ENCODE measurements around the gene MX1. TPM values are rescaled to one million over a fixed set of nuclear protein-coding genes. Genes with fewer than 3 reads are reported as not detected.

The MX1 gene
- total and polyA plus RNA-seq, 4 donors, result 15.1 to 21.3 (median 18.0) TPM

DNA sequence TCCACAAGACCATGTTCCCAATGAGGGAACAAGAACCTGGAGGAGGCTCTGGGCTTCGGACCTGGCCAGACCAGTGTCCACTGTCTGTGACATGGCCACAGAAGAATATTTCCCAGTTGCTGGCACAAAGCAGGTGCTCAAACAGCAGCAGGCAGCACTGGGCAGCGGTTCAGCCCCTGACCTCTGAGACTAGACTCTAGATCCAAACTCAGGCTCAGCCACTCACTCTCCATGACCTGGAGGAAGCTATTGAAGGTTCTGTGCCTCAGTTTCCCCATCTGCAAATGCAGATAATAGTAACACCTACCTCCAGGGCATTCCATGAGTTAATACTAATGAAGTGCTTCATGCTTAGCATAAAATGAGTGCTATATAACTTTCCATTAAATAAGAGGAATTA is 73.9 kb downstream of the MX1 start:
- 32% methylated on average over 2 of the region's 2 CpGs for WGBS
- Histone ChIP-seq H3K9ac (ENCODE audit: low read depth in 1 of 2, low read length in 2 of 2) (no peak overlapping the region), H3K9me3 (ENCODE audit: control insufficient read depth in 4 of 4, low read length in 3 of 4) (no peaks in the 10 kb centered on the region), H3K36me3 (ENCODE audit: control insufficient read depth in 4 of 4, insufficient read depth in 3 of 4, low read depth in 1 of 4, low read length in 3 of 4) (peaks cover 0 to 3% (median 0%) of the 10 kb centered on the region in 4 donors), H3K27me3 (ENCODE audit: control insufficient read depth in 4 of 4, insufficient read depth in 4 of 4, low read length in 3 of 4) (no peaks in the 10 kb centered on the region), H3K4me3 (ENCODE audit: low read depth in 1 of 3, low read length in 3 of 3) (no peak overlapping the region), H3K4me1 (ENCODE audit: control insufficient read depth in 4 of 4, insufficient read depth in 4 of 4, low read length in 3 of 4) (peaks cover 13 to 37% (median 22%) of the 10 kb centered on the region in 4 donors), H3K27ac (ENCODE audit: low read depth in 1 of 2, low read length in 2 of 2) (peak overlapping the region; percentile 79 to 80)
- DNase-seq (ENCODE audit: low spot score), result no peak
- TF ChIP-seq SP1 (IDR thresholded peaks at IDR 0.05) (peak; percentile 16), RAD21 (IDR thresholded peaks at IDR 0.05) (peak in 1 of 2 donors; percentile 17), HNF4A (conservative IDR thresholded peaks at IDR 0.05) (peak; percentile 55 to 66), RXRA (IDR thresholded peaks at IDR 0.05) (peak; percentile 31 to 39)
- TF ChIP-seq, protein P1, sequence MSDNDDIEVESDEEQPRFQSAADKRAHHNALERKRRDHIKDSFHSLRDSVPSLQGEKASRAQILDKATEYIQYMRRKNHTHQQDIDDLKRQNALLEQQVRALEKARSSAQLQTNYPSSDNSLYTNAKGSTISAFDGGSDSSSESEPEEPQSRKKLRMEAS (IDR thresholded peaks at IDR 0.05), result no peak

DNA sequence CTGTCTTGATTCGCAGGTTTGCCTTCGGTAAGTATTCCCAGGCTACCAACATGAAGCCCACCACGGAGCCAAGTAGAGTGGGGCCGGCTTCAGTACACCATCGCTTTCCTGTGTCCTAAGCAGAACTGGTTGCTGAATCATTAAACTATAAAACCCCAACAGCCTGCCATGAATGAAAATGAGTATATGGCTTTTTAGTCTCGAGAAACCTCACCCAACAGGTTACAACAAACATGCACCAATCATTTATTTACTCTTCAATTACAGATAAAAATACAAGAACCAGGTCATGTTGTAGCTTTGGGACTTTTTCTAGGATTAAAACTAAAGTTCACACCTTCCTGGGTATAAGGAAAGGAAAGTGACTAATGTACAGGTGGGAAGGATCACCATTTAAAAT is 74.3 kb downstream of the MX1 start:
- DNase-seq (ENCODE audit: low spot score), result no peak
- WGBS, result 70% methylated on average over 6 of the region's 6 CpGs
- peaks cover 0 to 3% (median 0%) of the 10 kb centered on the region in 4 donors for H3K36me3 ChIP-seq (ENCODE audit: control insufficient read depth in 4 of 4, insufficient read depth in 3 of 4, low read depth in 1 of 4, low read length in 3 of 4)
- no peaks in the 10 kb centered on the region for H3K9me3 ChIP-seq (ENCODE audit: control insufficient read depth in 4 of 4, low read length in 3 of 4)
- H3K4me1 ChIP-seq (ENCODE audit: control insufficient read depth in 4 of 4, insufficient read depth in 4 of 4, low read length in 3 of 4), result peaks cover 14 to 37% (median 23%) of the 10 kb centered on the region in 4 donors
- H3K4me3 ChIP-seq (ENCODE audit: low read depth in 1 of 3, low read length in 3 of 3), result no peak overlapping the region
- peak overlapping the region; percentile 79 to 80 for H3K27ac ChIP-seq (ENCODE audit: low read depth in 1 of 2, low read length in 2 of 2)
- H3K9ac ChIP-seq (ENCODE audit: low read depth in 1 of 2, low read length in 2 of 2), result peak overlapping the region; percentile 34 to 54
- H3K27me3 ChIP-seq (ENCODE audit: control insufficient read depth in 4 of 4, insufficient read depth in 4 of 4, low read length in 3 of 4), result no peaks in the 10 kb centered on the region
- no peak for TF ChIP-seq NR2F2 (IDR thresholded peaks at IDR 0.05)
- TF ChIP-seq GABPA (IDR thresholded peaks at IDR 0.05 in 1 of 2, conservative IDR thresholded peaks at IDR 0.05 in 1 of 2), result no peak
- TF ChIP-seq YY1 (IDR thresholded peaks at IDR 0.05), result no peak

DNA sequence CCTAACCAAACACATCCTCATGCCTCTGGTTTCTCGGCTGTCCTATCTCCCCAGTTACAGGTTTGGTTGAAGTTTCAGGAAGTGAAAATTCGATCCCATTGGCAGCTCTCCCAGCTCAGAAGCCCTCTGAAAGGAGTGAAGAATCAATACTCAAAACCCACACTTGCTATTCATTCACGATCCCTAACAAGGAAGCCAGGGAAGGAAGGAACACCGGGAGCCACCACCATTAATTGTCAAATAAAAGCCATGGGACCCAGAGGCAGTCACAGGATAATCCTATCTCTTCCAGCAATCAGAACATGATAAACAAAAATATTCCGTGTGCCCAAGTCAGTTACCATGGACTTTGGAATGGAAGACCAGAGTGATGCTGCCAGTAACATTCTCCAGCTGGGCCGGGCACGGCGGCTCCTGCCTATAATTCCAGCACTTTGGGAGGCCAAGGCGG is 74.9 kb downstream of the MX1 start:
- DNase-seq (ENCODE audit: low spot score), result no peak
- Histone ChIP-seq H3K36me3 (ENCODE audit: control insufficient read depth in 4 of 4, insufficient read depth in 3 of 4, low read depth in 1 of 4, low read length in 3 of 4) (peaks cover 0 to 3% (median 0%) of the 10 kb centered on the region in 4 donors), H3K9me3 (ENCODE audit: control insufficient read depth in 4 of 4, low read length in 3 of 4) (no peaks in the 10 kb centered on the region), H3K27me3 (ENCODE audit: control insufficient read depth in 4 of 4, insufficient read depth in 4 of 4, low read length in 3 of 4) (no peaks in the 10 kb centered on the region), H3K4me1 (ENCODE audit: control insufficient read depth in 4 of 4, insufficient read depth in 4 of 4, low read length in 3 of 4) (peaks cover 16 to 37% (median 26%) of the 10 kb centered on the region in 4 donors), H3K9ac (ENCODE audit: low read depth in 1 of 2, low read length in 2 of 2) (peak overlapping the region; percentile 34 to 54), H3K4me3 (ENCODE audit: low read depth in 1 of 3, low read length in 3 of 3) (no peak overlapping the region), H3K27ac (ENCODE audit: low read depth in 1 of 2, low read length in 2 of 2) (peak overlapping the region; percentile 79 to 80)
- TF ChIP-seq EGR1 (IDR thresholded peaks at IDR 0.05; ENCODE audit: low read depth in 2 of 2) (peak in 1 of 2 donors; percentile 75), HNF4G (IDR thresholded peaks at IDR 0.05) (peak; percentile 91), RAD21 (IDR thresholded peaks at IDR 0.05) (peak; percentile 35), TAF1 (conservative IDR thresholded peaks at IDR 0.05) (no peak), HNF4A (conservative IDR thresholded peaks at IDR 0.05) (peak; percentile 90 to 92), GABPA (IDR thresholded peaks at IDR 0.05 in 1 of 2, conservative IDR thresholded peaks at IDR 0.05 in 1 of 2) (peak in 1 of 2 donors; percentile 25), YY1 (IDR thresholded peaks at IDR 0.05) (peak; percentile 84), NR2F2 (IDR thresholded peaks at IDR 0.05) (peak; percentile 14), FOXA2 (IDR thresholded peaks at IDR 0.05) (no peak), JUND (IDR thresholded peaks at IDR 0.05) (peak; percentile 18 to 49), FOXA1 (IDR thresholded peaks at IDR 0.05) (no peak), RXRA (IDR thresholded peaks at IDR 0.05) (peak; percentile 73 to 80), SP1 (IDR thresholded peaks at IDR 0.05) (peak; percentile 88)
- TF ChIP-seq, protein P2, sequence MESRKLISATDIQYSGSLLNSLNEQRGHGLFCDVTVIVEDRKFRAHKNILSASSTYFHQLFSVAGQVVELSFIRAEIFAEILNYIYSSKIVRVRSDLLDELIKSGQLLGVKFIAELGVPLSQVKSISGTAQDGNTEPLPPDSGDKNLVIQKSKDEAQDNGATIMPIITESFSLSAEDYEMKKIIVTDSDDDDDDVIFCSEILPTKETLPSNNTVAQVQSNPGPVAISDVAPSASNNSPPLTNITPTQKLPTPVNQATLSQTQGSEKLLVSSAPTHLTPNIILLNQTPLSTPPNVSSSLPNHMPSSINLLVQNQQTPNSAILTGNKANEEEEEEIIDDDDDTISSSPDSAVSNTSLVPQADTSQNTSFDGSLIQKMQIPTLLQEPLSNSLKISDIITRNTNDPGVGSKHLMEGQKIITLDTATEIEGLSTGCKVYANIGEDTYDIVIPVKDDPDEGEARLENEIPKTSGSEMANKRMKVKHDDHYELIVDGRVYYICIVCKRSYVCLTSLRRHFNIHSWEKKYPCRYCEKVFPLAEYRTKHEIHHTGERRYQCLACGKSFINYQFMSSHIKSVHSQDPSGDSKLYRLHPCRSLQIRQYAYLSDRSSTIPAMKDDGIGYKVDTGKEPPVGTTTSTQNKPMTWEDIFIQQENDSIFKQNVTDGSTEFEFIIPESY (IDR thresholded peaks at IDR 0.05), result no peak
- TF ChIP-seq, protein P3, sequence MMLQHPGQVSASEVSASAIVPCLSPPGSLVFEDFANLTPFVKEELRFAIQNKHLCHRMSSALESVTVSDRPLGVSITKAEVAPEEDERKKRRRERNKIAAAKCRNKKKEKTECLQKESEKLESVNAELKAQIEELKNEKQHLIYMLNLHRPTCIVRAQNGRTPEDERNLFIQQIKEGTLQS (IDR thresholded peaks at IDR 0.05), result no peak
- TF ChIP-seq, protein P1 (IDR thresholded peaks at IDR 0.05), result peak; percentile 52
- TF ChIP-seq, protein P4, sequence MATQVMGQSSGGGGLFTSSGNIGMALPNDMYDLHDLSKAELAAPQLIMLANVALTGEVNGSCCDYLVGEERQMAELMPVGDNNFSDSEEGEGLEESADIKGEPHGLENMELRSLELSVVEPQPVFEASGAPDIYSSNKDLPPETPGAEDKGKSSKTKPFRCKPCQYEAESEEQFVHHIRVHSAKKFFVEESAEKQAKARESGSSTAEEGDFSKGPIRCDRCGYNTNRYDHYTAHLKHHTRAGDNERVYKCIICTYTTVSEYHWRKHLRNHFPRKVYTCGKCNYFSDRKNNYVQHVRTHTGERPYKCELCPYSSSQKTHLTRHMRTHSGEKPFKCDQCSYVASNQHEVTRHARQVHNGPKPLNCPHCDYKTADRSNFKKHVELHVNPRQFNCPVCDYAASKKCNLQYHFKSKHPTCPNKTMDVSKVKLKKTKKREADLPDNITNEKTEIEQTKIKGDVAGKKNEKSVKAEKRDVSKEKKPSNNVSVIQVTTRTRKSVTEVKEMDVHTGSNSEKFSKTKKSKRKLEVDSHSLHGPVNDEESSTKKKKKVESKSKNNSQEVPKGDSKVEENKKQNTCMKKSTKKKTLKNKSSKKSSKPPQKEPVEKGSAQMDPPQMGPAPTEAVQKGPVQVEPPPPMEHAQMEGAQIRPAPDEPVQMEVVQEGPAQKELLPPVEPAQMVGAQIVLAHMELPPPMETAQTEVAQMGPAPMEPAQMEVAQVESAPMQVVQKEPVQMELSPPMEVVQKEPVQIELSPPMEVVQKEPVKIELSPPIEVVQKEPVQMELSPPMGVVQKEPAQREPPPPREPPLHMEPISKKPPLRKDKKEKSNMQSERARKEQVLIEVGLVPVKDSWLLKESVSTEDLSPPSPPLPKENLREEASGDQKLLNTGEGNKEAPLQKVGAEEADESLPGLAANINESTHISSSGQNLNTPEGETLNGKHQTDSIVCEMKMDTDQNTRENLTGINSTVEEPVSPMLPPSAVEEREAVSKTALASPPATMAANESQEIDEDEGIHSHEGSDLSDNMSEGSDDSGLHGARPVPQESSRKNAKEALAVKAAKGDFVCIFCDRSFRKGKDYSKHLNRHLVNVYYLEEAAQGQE (IDR thresholded peaks at IDR 0.05), result peak; percentile 36
- WGBS, result 28% methylated on average over 9 of the region's 9 CpGs
